Measurements from ENCODE around the gene FOXE3.

The FOXE3 gene

GRCh38 chr1:47406966-47407365 lies 9.1 kb upstream of the FOXE3 start:
- DNase-seq = peak; percentile 49

DNA sequence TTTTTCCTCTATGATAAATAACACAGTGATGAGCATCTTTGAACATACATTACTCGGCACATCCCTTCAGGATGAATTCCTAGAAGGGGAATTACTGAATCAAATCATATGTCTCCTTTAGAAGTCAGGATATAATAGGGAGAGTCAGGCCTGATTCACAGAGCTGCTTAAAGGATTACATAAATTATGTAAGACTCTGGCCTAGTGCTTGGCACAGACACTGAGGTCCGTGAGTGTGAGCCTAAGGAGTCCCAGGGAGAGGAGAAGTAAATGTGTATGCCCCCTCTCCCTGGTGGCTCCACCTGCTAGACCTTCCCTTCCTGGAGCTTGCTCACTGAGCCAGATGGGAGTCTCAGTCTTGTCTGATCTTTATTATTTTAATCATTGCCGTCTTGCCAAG lies 8.6 kb upstream of the FOXE3 start:
- peak; percentile 63 for DNase-seq

DNA sequence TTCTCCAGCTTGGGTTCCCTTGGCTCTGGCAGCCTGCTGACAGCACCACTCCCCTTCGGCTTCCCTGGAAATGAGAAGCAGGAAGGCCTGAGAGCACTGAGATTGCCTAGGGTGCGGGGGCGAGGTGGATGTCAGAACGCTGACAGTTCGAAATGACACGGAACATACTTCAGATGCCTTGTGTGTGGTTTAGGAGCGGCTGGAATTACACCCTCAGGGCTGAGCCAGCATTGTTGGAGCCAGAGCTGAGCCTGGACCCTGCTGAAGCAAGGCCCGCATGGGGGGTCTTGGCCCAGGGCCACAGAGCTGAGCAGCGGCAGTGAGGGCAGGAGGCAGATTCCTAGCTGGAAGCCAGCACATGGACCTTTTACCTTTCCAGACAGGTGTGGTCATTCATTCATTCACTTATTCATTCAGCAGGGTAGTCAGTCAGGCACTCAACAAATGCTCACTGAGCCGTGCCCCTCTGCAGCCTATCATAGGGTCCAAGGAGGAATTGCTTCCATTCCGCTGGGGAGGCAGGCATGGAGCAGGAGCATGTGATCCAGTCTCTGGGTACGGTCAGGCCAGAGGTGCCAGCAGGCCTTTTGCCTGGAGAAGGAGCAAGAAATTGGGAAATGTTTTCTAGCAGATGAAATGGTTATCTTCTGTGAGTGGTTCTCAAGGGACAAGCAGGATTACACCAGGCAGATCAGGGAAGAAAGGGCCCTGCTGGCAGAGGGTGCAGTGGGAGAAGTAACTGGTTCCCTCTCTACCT lies 6.6 kb upstream of the FOXE3 start:
- peak; percentile 56 for DNase-seq

GRCh38 chr1:47410068-47410455 lies 6.0 kb upstream of the FOXE3 start:
- DNase-seq = no peak

DNA sequence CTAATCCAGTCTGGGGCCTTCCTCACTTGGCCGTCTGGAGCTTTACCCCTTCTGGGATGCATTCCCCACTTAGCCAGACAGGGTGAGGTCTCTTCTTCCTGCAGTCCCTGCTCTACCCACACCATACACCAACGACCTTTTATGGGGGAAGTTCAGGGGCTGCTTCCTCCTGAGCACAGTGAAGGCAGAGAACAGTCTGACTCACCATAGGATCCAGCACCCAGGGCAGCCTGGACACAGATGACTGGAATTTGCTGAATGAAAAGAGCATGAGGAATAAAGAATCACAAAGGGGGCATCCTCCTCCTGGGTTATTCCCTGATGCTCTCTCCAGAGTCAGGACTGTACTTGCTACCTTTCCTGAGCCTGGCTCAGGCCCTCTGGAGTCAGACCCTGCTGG lies 4.6 kb upstream of the FOXE3 start:
- peak; percentile 23 for DNase-seq

DNA sequence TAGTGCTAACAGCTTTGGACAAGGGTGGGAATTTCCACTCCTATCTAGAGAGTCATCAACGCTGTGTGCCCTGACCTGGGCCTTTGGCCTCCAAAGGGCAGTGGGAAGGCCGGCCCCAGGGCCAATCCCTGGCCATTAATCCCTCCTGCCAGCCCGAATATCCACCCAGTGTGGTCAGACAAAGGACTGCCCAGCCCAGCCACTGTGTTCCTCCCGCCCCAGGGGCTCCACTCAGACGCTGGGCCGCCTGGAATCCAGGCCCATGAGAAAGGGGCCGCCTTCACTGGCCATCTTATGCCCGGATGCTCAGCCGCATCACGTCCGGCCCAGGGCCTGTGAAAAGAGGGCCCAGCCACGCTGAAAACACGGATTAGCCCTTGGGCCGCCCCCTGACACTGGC lies 3.6 kb upstream of the FOXE3 start:
- DNase-seq = no peak

GRCh38 chr1:47416319-47417169 lies 459 bp downstream of the FOXE3 start:
- DNase-seq = no peak

- no peak for DNase-seq
Measured at GRCh38 chr1:47417170-47418044, 1.3 kb downstream of the FOXE3 start.

DNA sequence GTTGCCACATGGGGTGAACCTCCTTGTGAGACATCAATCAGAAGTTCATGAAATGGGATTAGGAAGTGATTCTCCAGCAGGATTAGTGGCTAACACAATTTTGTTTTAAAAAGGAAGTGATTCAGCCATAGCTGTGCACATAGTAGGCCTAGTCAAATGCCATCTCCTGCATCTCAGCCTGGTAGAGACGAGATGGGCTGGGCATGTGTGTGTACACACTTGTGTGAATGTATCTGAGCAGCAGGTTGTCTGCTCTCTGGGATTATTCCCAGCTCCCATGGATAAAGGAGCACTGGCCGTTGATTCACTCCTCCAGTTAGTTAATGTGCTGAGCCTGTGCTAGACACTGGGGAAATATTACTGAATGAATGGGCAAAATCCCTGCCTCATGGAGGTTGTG lies 2.0 kb downstream of the FOXE3 start:
- DNase-seq = no peak

GRCh38 chr1:47418681-47419325 lies 2.7 kb downstream of the FOXE3 start:
- no peak for DNase-seq

DNA sequence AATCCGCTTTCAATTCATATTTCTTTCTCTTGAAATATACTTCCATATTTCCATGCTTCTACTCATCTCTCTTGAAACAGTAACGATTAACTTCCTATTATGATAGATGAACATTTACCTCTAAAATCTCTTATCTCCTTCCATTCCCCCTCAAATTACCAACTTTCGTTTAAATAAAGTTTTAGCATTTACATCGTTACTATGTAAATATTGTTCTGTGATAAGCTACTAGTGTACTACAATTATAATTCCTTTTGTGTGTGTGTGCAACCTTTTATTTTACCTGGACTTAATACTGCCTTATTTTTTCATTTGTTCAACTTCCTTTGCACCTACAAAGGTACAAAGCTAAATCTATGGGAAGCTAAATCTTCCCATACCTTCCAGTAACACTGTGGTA lies 4.5 kb downstream of the FOXE3 start:
- no peak for DNase-seq

- no peak for DNase-seq
Measured at GRCh38 chr1:47423872-47424271, 7.8 kb downstream of the FOXE3 start.

- peak; percentile 66 for DNase-seq
Measured at GRCh38 chr1:47424336-47424982, 8.4 kb downstream of the FOXE3 start.

DNA sequence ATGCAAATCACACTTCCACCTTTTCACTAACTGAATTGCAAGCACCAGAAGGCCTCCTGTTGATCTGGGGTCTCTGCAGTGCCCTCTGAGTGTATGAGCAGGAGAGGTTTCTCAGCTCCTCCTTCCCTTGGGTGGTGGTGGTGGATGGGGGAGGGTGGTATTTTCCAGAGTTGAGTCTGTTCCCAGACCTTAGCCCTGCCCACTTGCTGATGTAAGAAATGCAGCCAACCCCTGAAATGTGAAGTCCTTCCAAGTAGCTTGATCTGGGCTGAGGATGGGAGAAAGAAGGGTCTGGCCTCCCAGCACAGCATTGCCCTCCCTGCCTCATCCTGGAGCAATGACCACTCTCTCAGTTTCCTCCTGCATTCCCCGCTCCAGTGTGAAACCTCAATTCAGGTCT lies 15.4 kb downstream of the FOXE3 start:
- DNase-seq = peak; percentile 34

- peak; percentile 61 for DNase-seq
Measured at GRCh38 chr1:47432071-47433036, 16.3 kb downstream of the FOXE3 start.

- DNase-seq = no peak
Measured at GRCh38 chr1:47433037-47433421, 16.9 kb downstream of the FOXE3 start.

DNA sequence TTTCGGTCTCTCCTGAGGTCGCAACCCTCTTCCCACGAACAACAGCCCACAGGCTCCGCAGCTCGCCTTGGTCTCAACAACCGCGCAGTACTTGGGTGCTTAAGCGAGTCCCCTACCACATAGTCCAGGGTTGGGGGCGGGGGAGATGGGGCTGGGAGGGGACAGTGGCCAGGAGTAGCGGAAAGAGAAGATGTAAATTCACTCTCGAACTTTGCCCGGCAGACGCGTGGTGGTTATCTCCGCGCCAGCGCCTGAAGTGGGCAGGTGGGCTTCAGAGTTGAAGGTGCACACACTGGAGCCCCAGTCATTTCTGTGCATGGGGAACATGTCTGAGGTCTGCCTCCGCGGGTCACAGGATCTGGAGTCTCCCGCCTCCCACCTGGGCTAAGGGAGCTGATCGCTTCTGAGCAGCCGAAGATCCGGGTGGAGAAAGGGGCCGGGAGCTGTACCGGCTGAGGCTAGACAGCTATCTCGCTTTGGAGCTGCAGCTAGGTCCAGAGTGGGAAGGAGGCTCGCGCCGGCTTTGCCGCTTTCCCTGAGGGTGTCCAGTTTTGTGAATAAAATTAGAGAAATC lies 17.5 kb downstream of the FOXE3 start:
- DNase-seq = no peak

DNA sequence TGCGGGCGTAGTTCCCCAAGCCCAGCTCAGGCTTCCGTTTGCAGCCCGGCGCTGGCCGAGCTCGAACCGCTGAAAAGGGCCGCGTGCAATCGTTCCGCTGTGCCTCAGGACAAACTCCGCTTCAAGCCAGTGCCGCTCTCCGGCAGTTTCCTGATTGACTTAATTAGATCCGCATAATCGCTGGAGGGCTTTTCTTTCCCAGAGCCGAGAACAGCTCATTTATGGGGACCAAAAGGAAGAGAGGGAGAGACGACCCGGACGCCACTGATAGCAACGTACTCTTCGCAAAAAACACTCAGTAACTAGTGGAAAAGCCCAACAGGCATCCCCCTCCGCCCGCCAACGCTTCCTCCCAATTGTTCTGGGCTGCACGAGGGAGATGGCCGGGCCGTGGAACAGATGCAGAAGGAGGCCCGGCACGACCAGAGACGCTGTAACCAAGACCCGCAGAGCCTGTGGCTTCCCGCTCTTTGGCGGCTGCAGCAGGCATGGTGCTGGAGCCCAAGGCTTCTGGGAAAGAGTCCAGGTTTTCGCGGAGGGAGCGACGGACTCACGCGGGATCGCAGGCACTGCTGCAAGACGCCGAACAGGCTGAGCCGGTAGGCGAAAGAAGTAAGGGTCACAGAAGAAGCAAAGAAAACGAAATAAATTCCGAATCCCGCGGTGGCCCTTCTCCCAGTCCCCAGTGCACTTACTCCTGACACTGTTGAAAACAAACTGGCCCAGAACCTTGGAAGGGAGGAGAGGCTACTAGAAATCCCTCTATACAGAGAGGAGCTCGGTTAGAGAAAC lies 18.2 kb downstream of the FOXE3 start:
- peak; percentile 37 for DNase-seq

GRCh38 chr1:47435506-47436303 lies 19.6 kb downstream of the FOXE3 start:
- no peak for DNase-seq

Measured in HCEC 1CT (cell line).